K562 (cell line): ENCODE measurements around the gene PBOV1.

Experiments used
- CEBPB ChIP-seq: fragments of 450-650 bp; IDR thresholded peaks from 2 replicates; pipeline ENCODE4 v1.6.1; 2016; ENCODE audit warnings: missing genetic modification characterization, missing compliant biosample characterization
- CREB5 ChIP-seq: fragments of 250-450 bp; sonication (Bioruptor Pico); IDR thresholded peaks from 2 replicates; pipeline ENCODE4 v1.5.0; 2020; ENCODE audit warnings: mild to moderate bottlenecking
- CTCF ChIP-seq, 3 experiments: IDR thresholded peaks in 2 of 3; conservative IDR thresholded peaks in 1 of 3; 2 replicates each; pipeline ENCODE4 v1.5.1; 2011 to 2012; ENCODE audit warnings: low read length in 3 of 3, mild to moderate bottlenecking in 3 of 3, control low read depth in 2 of 3, improper control_type of control experiment in 1 of 3, inconsistent platforms in 1 of 3, low read depth in 1 of 3, mixed read lengths in 1 of 3, moderate library complexity in 1 of 3; ENCODE audit not compliant: insufficient read depth in 2 of 3
- ESRRA ChIP-seq: fragments of 450-650 bp; IDR thresholded peaks from 2 replicates; pipeline ENCODE4 v1.6.1; 2014; ENCODE audit warnings: low read depth, mild to moderate bottlenecking, moderate library complexity, borderline replicate concordance
- HDAC8 ChIP-seq: fragments of 450-650 bp; IDR thresholded peaks from 2 replicates; pipeline ENCODE4 v1.6.1; 2016; ENCODE audit warnings: mild to moderate bottlenecking, missing genetic modification characterization, moderate library complexity, missing compliant biosample characterization
- HMGXB4 ChIP-seq: sonication (generic); formaldehyde crosslinking; IDR thresholded peaks from 2 replicates; pipeline ENCODE4 v1.8.1; 2023; ENCODE audit warnings: mild to moderate bottlenecking, missing genetic modification reagents
- POLR2A ChIP-seq: fragments of 450-650 bp; conservative IDR thresholded peaks from 2 replicates; pipeline ENCODE4 v1.6.1; 2016
- POLR2AphosphoS5 ChIP-seq: IDR thresholded peaks from 2 replicates; pipeline ENCODE4 v1.6.1; 2011; ENCODE audit warnings: mild to moderate bottlenecking, low read depth, low read length, moderate library complexity; ENCODE audit not compliant: control insufficient read depth, insufficient read depth
- RBBP5 ChIP-seq: fragments of 200-600 bp; sonication (generic); IDR thresholded peaks from 2 replicates; pipeline ENCODE4 v1.6.1; 2012; ENCODE audit warnings: borderline replicate concordance, mild to moderate bottlenecking, low read length, control low read depth, inconsistent platforms; ENCODE audit not compliant: insufficient read depth, poor library complexity, severe bottlenecking
- RFX1 ChIP-seq: fragments of 450-650 bp; IDR thresholded peaks from 2 replicates; pipeline ENCODE4 v1.6.1; 2016; ENCODE audit warnings: mild to moderate bottlenecking, moderate library complexity
- USF1 ChIP-seq: sonication (generic); formaldehyde crosslinking; IDR thresholded peaks from 2 replicates; pipeline ENCODE4 v1.9.0; 2022; ENCODE audit warnings: mild to moderate bottlenecking, missing genetic modification reagents
- ZNF696 ChIP-seq: fragments of 250-450 bp; sonication (Bioruptor Pico); conservative IDR thresholded peaks from 2 replicates; pipeline ENCODE4 v1.4.0; 2020; ENCODE audit warnings: mild to moderate bottlenecking, moderate library complexity

GRCh38 chr6:138176652-138177232, 41.5 kb downstream of the PBOV1 start:
- TF ChIP-seq CREB5 (CRISPR knock-in tag), result no peak
- TF ChIP-seq USF1 (CRISPR knock-in tag), result no peak
- TF ChIP-seq CTCF (IDR thresholded peaks at IDR 0.05 in 2 of 3, conservative IDR thresholded peaks at IDR 0.05 in 1 of 3; ENCODE audit: insufficient read depth in 2 of 3, low read depth in 1 of 3, low read length in 3 of 3), result no peak
- no peak for TF ChIP-seq POLR2AphosphoS5
- TF ChIP-seq POLR2A, result no peak
- no peak for TF ChIP-seq CEBPB (tag)
- TF ChIP-seq RBBP5, result no peak
- no peak for TF ChIP-seq HDAC8 (tag)
- no peak for TF ChIP-seq ZNF696 (CRISPR knock-in tag)
- no peak for TF ChIP-seq ESRRA
- TF ChIP-seq RFX1, result no peak
- TF ChIP-seq HMGXB4 (CRISPR knock-in tag), result no peak
